ENCODE results near the gene CEP70. TPM values are rescaled to one million over a fixed set of nuclear protein-coding genes. Genes with fewer than 3 reads are reported as not detected.

Gene CEP70
- 10 to 100 TPM; 14.5 to 15.9 TPM for total RNA-seq

- Mint-ChIP-seq H3K36me3 (ENCODE audit: low read depth) (peaks cover 7% of the 10 kb centered on the region), H3K27ac (peak within 1 kb of the TSS; percentile 92), H3K4me3 (peak within 1 kb of the TSS; percentile 88), H3K9me3 (peaks cover 8% of the 10 kb centered on the region), H3K4me1 (peaks cover 21% of the 10 kb centered on the region), H3K27me3 (no peaks in the 10 kb centered on the region)
- POLR2A ChIA-PET: interaction anchor here (0.5 to 1.5 kb wide), 4 partner anchors 109 to 1874 kb away, joined by 3 to 6 read pairs (median 4); no protein-coding TSS in a partner anchor
- DNase-seq: peak; percentile 91
- CTCF ChIA-PET: interaction anchor here (0.6 to 3.8 kb wide), 28 partner anchors 9 to 350 kb away, joined by 3 to 47 read pairs (median 4); no protein-coding TSS in a partner anchor
Measured at GRCh38 chr3:138594150-138594934, at the start of gene CEP70. CEP70 (minus strand) TSS chr3:138594260; CDS start chr3:138572927, 21,333 bp downstream.

GRCh38 chr3:138642927-138643253 lies 48.8 kb upstream of the CEP70 start:
- ChIA-PET POLR2A (no interaction called here), CTCF (no interaction called here)
- peaks cover 5% of the 10 kb centered on the region for H3K36me3 Mint-ChIP-seq (ENCODE audit: low read depth)
- H3K4me3 Mint-ChIP-seq: no peak overlapping the region
- H3K9me3 Mint-ChIP-seq: peaks cover 36% of the 10 kb centered on the region
- peaks cover 7% of the 10 kb centered on the region for H3K27me3 Mint-ChIP-seq
- no peak overlapping the region for H3K27ac Mint-ChIP-seq
- no peak for DNase-seq
- H3K4me1 Mint-ChIP-seq: no peaks in the 10 kb centered on the region

GRCh38 chr3:138642226-138642926 lies 48.3 kb upstream of the CEP70 start:
- POLR2A ChIA-PET: no interaction called here
- H3K9me3 Mint-ChIP-seq: peaks cover 35% of the 10 kb centered on the region
- DNase-seq: no peak

GRCh38 chr3:138640537-138640936 lies 46.5 kb upstream of the CEP70 start:
- no peaks in the 10 kb centered on the region for H3K4me1 Mint-ChIP-seq
- no peak overlapping the region for H3K4me3 Mint-ChIP-seq
- H3K27me3 Mint-ChIP-seq: peaks cover under 1% of the 10 kb centered on the region
- peaks cover 22% of the 10 kb centered on the region for H3K9me3 Mint-ChIP-seq
- H3K36me3 Mint-ChIP-seq (ENCODE audit: low read depth): no peaks in the 10 kb centered on the region
- DNase-seq: no peak
- no peak overlapping the region for H3K27ac Mint-ChIP-seq
- POLR2A ChIA-PET: no interaction called here
- CTCF ChIA-PET: no interaction called here

More at GRCh38 chr3:138642226-138642926, 48.3 kb upstream of the CEP70 start:
- Mint-ChIP-seq H3K36me3 (ENCODE audit: low read depth) (peaks cover 5% of the 10 kb centered on the region), H3K4me3 (no peak overlapping the region), H3K27me3 (peaks cover 7% of the 10 kb centered on the region), H3K27ac (no peak overlapping the region), H3K4me1 (no peaks in the 10 kb centered on the region)
- CTCF ChIA-PET: no interaction called here

- POLR2A ChIA-PET: no interaction called here
- Mint-ChIP-seq H3K27ac (no peak overlapping the region), H3K9me3 (peaks cover 15% of the 10 kb centered on the region), H3K27me3 (no peaks in the 10 kb centered on the region), H3K4me1 (no peaks in the 10 kb centered on the region), H3K4me3 (no peak overlapping the region), H3K36me3 (ENCODE audit: low read depth) (no peaks in the 10 kb centered on the region)
- no peak for DNase-seq
- CTCF ChIA-PET: interaction anchor here (0.6 kb wide), 1 partner anchor 829 kb away, joined by 3 read pairs; no protein-coding TSS in a partner anchor
Measured at GRCh38 chr3:138638641-138639040, 44.6 kb upstream of the CEP70 start.

GRCh38 chr3:138629526-138629925 lies 35.5 kb upstream of the CEP70 start:
- ChIA-PET CTCF (no interaction called here), POLR2A (no interaction called here)
- H3K27ac Mint-ChIP-seq: no peak overlapping the region
- no peak overlapping the region for H3K4me3 Mint-ChIP-seq
- no peaks in the 10 kb centered on the region for H3K36me3 Mint-ChIP-seq (ENCODE audit: low read depth)
- no peaks in the 10 kb centered on the region for H3K9me3 Mint-ChIP-seq
- H3K4me1 Mint-ChIP-seq: no peaks in the 10 kb centered on the region
- no peak for DNase-seq
- H3K27me3 Mint-ChIP-seq: no peaks in the 10 kb centered on the region

- no peaks in the 10 kb centered on the region for H3K9me3 Mint-ChIP-seq
- no peak for DNase-seq
- H3K36me3 Mint-ChIP-seq (ENCODE audit: low read depth): no peaks in the 10 kb centered on the region
- CTCF ChIA-PET: interaction anchor here (1.2 to 1.3 kb wide), 4 partner anchors 32 to 298 kb away, joined by 3 to 5 read pairs (median 3); partner anchors contain the start of gene CEP70
- peaks cover 3% of the 10 kb centered on the region for H3K4me1 Mint-ChIP-seq
- H3K27ac Mint-ChIP-seq: no peak overlapping the region
- no peaks in the 10 kb centered on the region for H3K27me3 Mint-ChIP-seq
- no peak overlapping the region for H3K4me3 Mint-ChIP-seq
- POLR2A ChIA-PET: no interaction called here
Measured at GRCh38 chr3:138625707-138626365, 31.8 kb upstream of the CEP70 start.

GRCh38 chr3:138624518-138624917 lies 30.5 kb upstream of the CEP70 start:
- Mint-ChIP-seq H3K4me3 (no peak overlapping the region), H3K4me1 (peaks cover 3% of the 10 kb centered on the region), H3K36me3 (ENCODE audit: low read depth) (no peaks in the 10 kb centered on the region), H3K27me3 (no peaks in the 10 kb centered on the region), H3K27ac (no peak overlapping the region), H3K9me3 (no peaks in the 10 kb centered on the region)
- CTCF ChIA-PET: interaction anchor here (1.2 kb wide), 1 partner anchor 291 kb away, joined by 5 read pairs; no protein-coding TSS in a partner anchor
- no peak for DNase-seq
- POLR2A ChIA-PET: no interaction called here

GRCh38 chr3:138620431-138620830 lies 26.4 kb upstream of the CEP70 start:
- no peaks in the 10 kb centered on the region for H3K27me3 Mint-ChIP-seq
- H3K36me3 Mint-ChIP-seq (ENCODE audit: low read depth): no peaks in the 10 kb centered on the region
- no peak overlapping the region for H3K27ac Mint-ChIP-seq
- peaks cover 3% of the 10 kb centered on the region for H3K4me1 Mint-ChIP-seq
- H3K4me3 Mint-ChIP-seq: no peak overlapping the region
- no peak for DNase-seq
- POLR2A ChIA-PET: no interaction called here
- CTCF ChIA-PET: no interaction called here
- no peaks in the 10 kb centered on the region for H3K9me3 Mint-ChIP-seq

- no peak overlapping the region for H3K27ac Mint-ChIP-seq
- H3K4me1 Mint-ChIP-seq: peaks cover 2% of the 10 kb centered on the region
- ChIA-PET CTCF (interaction anchor here (0.6 to 0.9 kb wide), 2 partner anchors 37 to 441 kb away, joined by 3 read pairs; no protein-coding TSS in a partner anchor), POLR2A (no interaction called here)
- DNase-seq: no peak
- H3K4me3 Mint-ChIP-seq: no peak overlapping the region
- no peaks in the 10 kb centered on the region for H3K36me3 Mint-ChIP-seq (ENCODE audit: low read depth)
- H3K27me3 Mint-ChIP-seq: no peaks in the 10 kb centered on the region
- H3K9me3 Mint-ChIP-seq: no peaks in the 10 kb centered on the region
Measured at GRCh38 chr3:138615462-138615861, 21.4 kb upstream of the CEP70 start.

- ChIA-PET CTCF (interaction anchor here (2.4 kb wide), 1 partner anchor 15 kb away, joined by 9 read pairs; the partner anchor contains the start of gene CEP70), POLR2A (no interaction called here)
- Mint-ChIP-seq H3K9me3 (no peaks in the 10 kb centered on the region), H3K4me3 (peak overlapping the region; percentile 76), H3K27me3 (peaks cover 3% of the 10 kb centered on the region), H3K36me3 (ENCODE audit: low read depth) (peaks cover 4% of the 10 kb centered on the region), H3K4me1 (peaks cover 18% of the 10 kb centered on the region), H3K27ac (peak overlapping the region; percentile 91)
- DNase-seq: no peak
Measured at GRCh38 chr3:138609898-138610266, 15.8 kb upstream of the CEP70 start.

- Mint-ChIP-seq H3K4me1 (peaks cover 18% of the 10 kb centered on the region), H3K9me3 (no peaks in the 10 kb centered on the region), H3K27ac (peak within 1 kb of the TSS; percentile 91), H3K27me3 (peaks cover 3% of the 10 kb centered on the region), H3K36me3 (ENCODE audit: low read depth) (peaks cover 9% of the 10 kb centered on the region), H3K4me3 (peak within 1 kb of the TSS; percentile 76)
- DNase-seq: peak; percentile 66
- CTCF ChIA-PET: interaction anchor here (0.7 kb wide), 2 partner anchors 307 to 327 kb away, joined by 3 read pairs; no protein-coding TSS in a partner anchor
- POLR2A ChIA-PET: no interaction called here
Measured at GRCh38 chr3:138608322-138609135, 14.5 kb upstream of the CEP70 start, which contains the start of gene FAIM. FAIM (plus strand) TSS chr3:138608771; CDS start chr3:138619727, 10,956 bp downstream.

Data from activated CD4-positive, alpha-beta T cell treated with anti-CD3 and anti-CD28 coated beads, Interleukin-2, amount 10 ng/mL, durations not matched to agents 7 days and 5 days (primary cell).